22Rv1 (cell line): ENCODE data around the gene RAB3C.

Experiments
- CTCF ChIP-seq: fragments of 450-650 bp; IDR thresholded peaks from 2 replicates; pipeline ENCODE4 v1.5.1; 2017; ENCODE audit warnings: mild to moderate bottlenecking
- ZFX ChIP-seq: fragments of 450-650 bp; IDR thresholded peaks from 2 replicates; pipeline ENCODE4 v1.6.1; 2017; ENCODE audit warnings: antibody characterized with exemption, borderline replicate concordance

- TF ChIP-seq CTCF (no peak), ZFX (no peak)
These were observed 211.2 kb downstream of the RAB3C start for GRCh38 chr5:58793888-58794657.
